Measurements from ENCODE around the gene STYXL1.
"Not testable (repeated sequence)": the region's sequence is repeated elsewhere in the genome, so short reads cannot be mapped to it uniquely, and the experiment has no call there.

STYXL1 gene

GRCh38 chr7:76047811-76048667 lies at the start of gene STYXL1, which contains the start of gene MDH2:
Gene STYXL1 (minus strand): TSS chr7:76048000. CDS start chr7:76030523, 17,477 bp downstream.
Gene MDH2 (plus strand): TSS chr7:76048106. CDS start chr7:76048161, 55 bp downstream.
- no peaks in the 10 kb centered on the region for H3K9me3 Mint-ChIP-seq (ENCODE audit: low read depth)

GRCh38 chr7:76095908-76096307 lies 48.1 kb upstream of the STYXL1 start:
- Mint-ChIP-seq H3K4me3 (no peak overlapping the region), H3K9me3 (ENCODE audit: low read depth) (no peaks in the 10 kb centered on the region), H3K27me3 (peaks cover 5% of the 10 kb centered on the region), H3K36me3 (peaks cover 2% of the 10 kb centered on the region), H3K4me1 (ENCODE audit: low read depth) (no peaks in the 10 kb centered on the region), H3K27ac (no peak overlapping the region)

More at GRCh38 chr7:76047811-76048667, at the start of gene STYXL1, which contains the start of gene MDH2:
- H3K4me1 Mint-ChIP-seq (ENCODE audit: low read depth), result peaks cover 50% of the 10 kb centered on the region
- H3K27ac Mint-ChIP-seq, result peak within 1 kb of the TSS; percentile 98
- peaks cover 15% of the 10 kb centered on the region for H3K36me3 Mint-ChIP-seq
- H3K27me3 Mint-ChIP-seq, result no peaks in the 10 kb centered on the region
- H3K4me3 Mint-ChIP-seq, result peak within 1 kb of the TSS; percentile 99

- H3K27me3 Mint-ChIP-seq; H3K9me3 Mint-ChIP-seq (ENCODE audit: low read depth); H3K4me1 Mint-ChIP-seq (ENCODE audit: low read depth); H3K4me3 Mint-ChIP-seq; H3K27ac Mint-ChIP-seq; H3K36me3 Mint-ChIP-seq: not testable (repeated sequence)
These were observed 46.5 kb upstream of the STYXL1 start for GRCh38 chr7:76094326-76094725.

- not testable (repeated sequence) for H3K27ac Mint-ChIP-seq; H3K36me3 Mint-ChIP-seq; H3K9me3 Mint-ChIP-seq (ENCODE audit: low read depth); H3K27me3 Mint-ChIP-seq; H3K4me3 Mint-ChIP-seq; H3K4me1 Mint-ChIP-seq (ENCODE audit: low read depth)
These were observed 45.7 kb upstream of the STYXL1 start for GRCh38 chr7:76093531-76093930.

- H3K4me3 Mint-ChIP-seq, result no peak overlapping the region
- peaks cover 5% of the 10 kb centered on the region for H3K27me3 Mint-ChIP-seq
- H3K27ac Mint-ChIP-seq, result no peak overlapping the region
- no peaks in the 10 kb centered on the region for H3K4me1 Mint-ChIP-seq (ENCODE audit: low read depth)
- no peaks in the 10 kb centered on the region for H3K9me3 Mint-ChIP-seq (ENCODE audit: low read depth)
- peaks cover 2% of the 10 kb centered on the region for H3K36me3 Mint-ChIP-seq
These were observed 43.7 kb upstream of the STYXL1 start for GRCh38 chr7:76091506-76091905.

- no peak overlapping the region for H3K4me3 Mint-ChIP-seq
- no peaks in the 10 kb centered on the region for H3K36me3 Mint-ChIP-seq
- H3K9me3 Mint-ChIP-seq (ENCODE audit: low read depth), result no peaks in the 10 kb centered on the region
- no peak overlapping the region for H3K27ac Mint-ChIP-seq
- H3K27me3 Mint-ChIP-seq, result peaks cover 3% of the 10 kb centered on the region
- no peaks in the 10 kb centered on the region for H3K4me1 Mint-ChIP-seq (ENCODE audit: low read depth)
These were observed 42.2 kb upstream of the STYXL1 start for GRCh38 chr7:76089865-76090475.

- H3K27ac Mint-ChIP-seq; H3K4me1 Mint-ChIP-seq (ENCODE audit: low read depth); H3K4me3 Mint-ChIP-seq; H3K27me3 Mint-ChIP-seq; H3K36me3 Mint-ChIP-seq; H3K9me3 Mint-ChIP-seq (ENCODE audit: low read depth): not testable (repeated sequence)
These were observed 39.6 kb upstream of the STYXL1 start for GRCh38 chr7:76087362-76087791.

- H3K27me3 Mint-ChIP-seq, result peaks cover 3% of the 10 kb centered on the region
- no peak overlapping the region for H3K27ac Mint-ChIP-seq
- H3K36me3 Mint-ChIP-seq, result no peaks in the 10 kb centered on the region
- H3K4me3 Mint-ChIP-seq, result no peak overlapping the region
- no peaks in the 10 kb centered on the region for H3K9me3 Mint-ChIP-seq (ENCODE audit: low read depth)
- H3K4me1 Mint-ChIP-seq (ENCODE audit: low read depth), result no peaks in the 10 kb centered on the region
These were observed 38.3 kb upstream of the STYXL1 start for GRCh38 chr7:76086070-76086469.

GRCh38 chr7:76084115-76084514 lies 36.3 kb upstream of the STYXL1 start:
- not testable (repeated sequence) for H3K4me3 Mint-ChIP-seq; H3K9me3 Mint-ChIP-seq (ENCODE audit: low read depth); H3K4me1 Mint-ChIP-seq (ENCODE audit: low read depth); H3K27me3 Mint-ChIP-seq; H3K36me3 Mint-ChIP-seq; H3K27ac Mint-ChIP-seq

- Mint-ChIP-seq H3K27ac (no peak overlapping the region), H3K27me3 (peaks cover 2% of the 10 kb centered on the region), H3K4me1 (ENCODE audit: low read depth) (peaks cover 6% of the 10 kb centered on the region), H3K9me3 (ENCODE audit: low read depth) (peaks cover 2% of the 10 kb centered on the region), H3K36me3 (no peaks in the 10 kb centered on the region), H3K4me3 (no peak overlapping the region)
These were observed 32.4 kb upstream of the STYXL1 start for GRCh38 chr7:76080204-76080603.

GRCh38 chr7:76077435-76077834 lies 29.6 kb upstream of the STYXL1 start:
- Mint-ChIP-seq H3K9me3 (ENCODE audit: low read depth) (peaks cover 5% of the 10 kb centered on the region), H3K27ac (no peak overlapping the region), H3K27me3 (peaks cover 2% of the 10 kb centered on the region), H3K36me3 (peaks cover 3% of the 10 kb centered on the region), H3K4me3 (no peak overlapping the region), H3K4me1 (ENCODE audit: low read depth) (peaks cover 6% of the 10 kb centered on the region)

- H3K36me3 Mint-ChIP-seq, result peaks cover 3% of the 10 kb centered on the region
- no peak overlapping the region for H3K27ac Mint-ChIP-seq
- H3K4me1 Mint-ChIP-seq (ENCODE audit: low read depth), result peaks cover 6% of the 10 kb centered on the region
- H3K27me3 Mint-ChIP-seq, result peaks cover 2% of the 10 kb centered on the region
- no peak overlapping the region for H3K4me3 Mint-ChIP-seq
- peaks cover 5% of the 10 kb centered on the region for H3K9me3 Mint-ChIP-seq (ENCODE audit: low read depth)
These were observed 29.2 kb upstream of the STYXL1 start for GRCh38 chr7:76076995-76077394.

GRCh38 chr7:76074972-76075370 lies 27.2 kb upstream of the STYXL1 start:
- Mint-ChIP-seq H3K36me3 (peaks cover 3% of the 10 kb centered on the region), H3K27me3 (peaks cover under 1% of the 10 kb centered on the region), H3K27ac (no peak overlapping the region), H3K4me3 (no peak overlapping the region), H3K4me1 (ENCODE audit: low read depth) (peaks cover 6% of the 10 kb centered on the region), H3K9me3 (ENCODE audit: low read depth) (peaks cover 5% of the 10 kb centered on the region)

- H3K27ac Mint-ChIP-seq, result no peak overlapping the region
- peaks cover 6% of the 10 kb centered on the region for H3K4me1 Mint-ChIP-seq (ENCODE audit: low read depth)
- H3K27me3 Mint-ChIP-seq, result no peaks in the 10 kb centered on the region
- H3K9me3 Mint-ChIP-seq (ENCODE audit: low read depth), result peaks cover 5% of the 10 kb centered on the region
- peaks cover 3% of the 10 kb centered on the region for H3K36me3 Mint-ChIP-seq
- H3K4me3 Mint-ChIP-seq, result no peak overlapping the region
These were observed 26.6 kb upstream of the STYXL1 start for GRCh38 chr7:76074306-76074971.

- H3K4me1 Mint-ChIP-seq (ENCODE audit: low read depth), result peaks cover 6% of the 10 kb centered on the region
- H3K36me3 Mint-ChIP-seq, result peaks cover 3% of the 10 kb centered on the region
- H3K4me3 Mint-ChIP-seq, result no peak overlapping the region
- H3K9me3 Mint-ChIP-seq (ENCODE audit: low read depth), result peaks cover 5% of the 10 kb centered on the region
- H3K27ac Mint-ChIP-seq, result no peak overlapping the region
- no peaks in the 10 kb centered on the region for H3K27me3 Mint-ChIP-seq
These were observed 25.7 kb upstream of the STYXL1 start for GRCh38 chr7:76073335-76073990.
